ENCODE data around the gene LMOD1. TPM values are rescaled to one million over a fixed set of nuclear protein-coding genes. Genes with fewer than 3 reads are reported as not detected.

Gene LMOD1
- total and polyA plus RNA-seq, 2 donors (not counting 1 experiment from before 2014, with no cell fraction given): 36.3 to 74.9 TPM

GRCh38 chr1:201945863-201946223 is 505 bp downstream of the LMOD1 start:
- Histone ChIP-seq H3K36me3 (ENCODE audit: control insufficient read depth, insufficient read depth, low read length) (peaks cover 1% of the 10 kb centered on the region), H3K79me2 (ENCODE audit: control insufficient read depth, insufficient read depth, low read length) (peaks cover 12% of the 10 kb centered on the region), H3K27ac (ENCODE audit: insufficient read depth, low read length) (peak overlapping the region; percentile 0), H3K4me3 (replicated peaks in 1 of 4; ENCODE audit: control extremely low read depth in 1 of 4, insufficient read depth in 1 of 4, low read depth in 3 of 4, low read length in 4 of 4) (peak overlapping the region; percentile 24 to 76 (median 42)), H3K4me1 (ENCODE audit: control insufficient read depth, extremely low read depth, insufficient read depth, low read length) (peaks cover 14% of the 10 kb centered on the region), H3K27me3 (ENCODE audit: control insufficient read depth, insufficient read depth, low read length) (no peaks in the 10 kb centered on the region), H4K20me1 (ENCODE audit: control insufficient read depth, extremely low read depth, insufficient read depth, low read length) (no peaks in the 10 kb centered on the region), H3K9ac (ENCODE audit: insufficient read depth, low read length) (peak overlapping the region; percentile 46), H3K9me3 (ENCODE audit: control insufficient read depth, insufficient read depth, low read depth, low read length) (no peaks in the 10 kb centered on the region), H2AFZ (ENCODE audit: low read length) (peak overlapping the region; percentile 46), H3K4me2 (ENCODE audit: extremely low read depth, insufficient read depth, low read length) (peak overlapping the region; percentile 82)
- DNase-seq (ENCODE audit: low read depth in 2 of 2): no peak
- no peak for TF ChIP-seq CTCF (conservative IDR thresholded peaks at IDR 0.05 in 1 of 2, IDR thresholded peaks at IDR 0.05 in 1 of 2; ENCODE audit: low read depth in 1 of 2, low read length in 2 of 2)

GRCh38 chr1:201945157-201945556 is 1.2 kb downstream of the LMOD1 start:
- Histone ChIP-seq H3K4me3 (replicated peaks in 1 of 4; ENCODE audit: control extremely low read depth in 1 of 4, insufficient read depth in 1 of 4, low read depth in 3 of 4, low read length in 4 of 4) (peak overlapping the region; percentile 24 to 76 (median 42)), H3K9ac (ENCODE audit: insufficient read depth, low read length) (peak overlapping the region; percentile 46), H3K4me1 (ENCODE audit: control insufficient read depth, extremely low read depth, insufficient read depth, low read length) (peaks cover 14% of the 10 kb centered on the region), H2AFZ (ENCODE audit: low read length) (no peak overlapping the region), H4K20me1 (ENCODE audit: control insufficient read depth, extremely low read depth, insufficient read depth, low read length) (no peaks in the 10 kb centered on the region), H3K9me3 (ENCODE audit: control insufficient read depth, insufficient read depth, low read depth, low read length) (no peaks in the 10 kb centered on the region), H3K36me3 (ENCODE audit: control insufficient read depth, insufficient read depth, low read length) (peaks cover 1% of the 10 kb centered on the region), H3K79me2 (ENCODE audit: control insufficient read depth, insufficient read depth, low read length) (peaks cover 12% of the 10 kb centered on the region), H3K4me2 (ENCODE audit: extremely low read depth, insufficient read depth, low read length) (peak overlapping the region; percentile 82), H3K27me3 (ENCODE audit: control insufficient read depth, insufficient read depth, low read length) (no peaks in the 10 kb centered on the region), H3K27ac (ENCODE audit: insufficient read depth, low read length) (no peak overlapping the region)
- TF ChIP-seq EZH2 (IDR thresholded peaks at IDR 0.05; ENCODE audit: low read length, missing control alignments): no peak
- peak; percentile 48 to 66 for TF ChIP-seq CTCF (conservative IDR thresholded peaks at IDR 0.05 in 1 of 2, IDR thresholded peaks at IDR 0.05 in 1 of 2; ENCODE audit: low read depth in 1 of 2, low read length in 2 of 2)
- no peak for DNase-seq (ENCODE audit: low read depth in 2 of 2)

GRCh38 chr1:201944639-201945038 is 1.7 kb downstream of the LMOD1 start:
- Histone ChIP-seq H3K9me3 (ENCODE audit: control insufficient read depth, insufficient read depth, low read depth, low read length) (no peaks in the 10 kb centered on the region), H3K36me3 (ENCODE audit: control insufficient read depth, insufficient read depth, low read length) (peaks cover 1% of the 10 kb centered on the region), H3K27ac (ENCODE audit: insufficient read depth, low read length) (no peak overlapping the region), H3K4me1 (ENCODE audit: control insufficient read depth, extremely low read depth, insufficient read depth, low read length) (peaks cover 16% of the 10 kb centered on the region), H3K27me3 (ENCODE audit: control insufficient read depth, insufficient read depth, low read length) (no peaks in the 10 kb centered on the region), H3K4me3 (replicated peaks in 1 of 4; ENCODE audit: control extremely low read depth in 1 of 4, insufficient read depth in 1 of 4, low read depth in 3 of 4, low read length in 4 of 4) (peak overlapping the region; percentile 24 to 76 (median 42)), H2AFZ (ENCODE audit: low read length) (no peak overlapping the region), H3K4me2 (ENCODE audit: extremely low read depth, insufficient read depth, low read length) (peak overlapping the region; percentile 82), H3K9ac (ENCODE audit: insufficient read depth, low read length) (no peak overlapping the region), H4K20me1 (ENCODE audit: control insufficient read depth, extremely low read depth, insufficient read depth, low read length) (no peaks in the 10 kb centered on the region), H3K79me2 (ENCODE audit: control insufficient read depth, insufficient read depth, low read length) (peaks cover 12% of the 10 kb centered on the region)
- DNase-seq (ENCODE audit: low read depth in 2 of 2): no peak
- TF ChIP-seq CTCF (conservative IDR thresholded peaks at IDR 0.05 in 1 of 2, IDR thresholded peaks at IDR 0.05 in 1 of 2; ENCODE audit: low read depth in 1 of 2, low read length in 2 of 2) (no peak), EZH2 (IDR thresholded peaks at IDR 0.05; ENCODE audit: low read length, missing control alignments) (no peak)

Data from fibroblast of lung (primary cell).